DOHH2 (cell line): ENCODE results near the gene BUD23.

Experiments used
- H3F3A ChIP-seq: fragments of 200-600 bp; sonication (generic), shearing (Covaris generic); 2 replicates; pipeline ENCODE4 v1.6.0; 2016; ENCODE audit warnings: antibody characterized with exemption, mild to moderate bottlenecking; ENCODE audit not compliant: control insufficient read depth, insufficient read depth
- H3K27ac ChIP-seq: fragments of 200-600 bp; sonication (generic); 2 replicates; pipeline ENCODE4 v1.5.1; 2014; ENCODE audit warnings: low read depth, mild to moderate bottlenecking, low read length, moderate library complexity
- H3K27me3 ChIP-seq: fragments of 200-600 bp; sonication (generic); 2 replicates; pipeline ENCODE4 v1.6.1; 2014; ENCODE audit warnings: mild to moderate bottlenecking, low read length, mixed read lengths; ENCODE audit not compliant: control insufficient read depth
- H3K36me3 ChIP-seq: fragments of 200-600 bp; sonication (generic); 2 replicates; pipeline ENCODE4 v1.6.1; 2014; ENCODE audit warnings: mild to moderate bottlenecking, low read length, moderate library complexity, mixed read lengths; ENCODE audit not compliant: control insufficient read depth
- H3K4me1 ChIP-seq: fragments of 200-600 bp; sonication (generic); 2 replicates; pipeline ENCODE4 v1.6.1; 2014; ENCODE audit warnings: mild to moderate bottlenecking, low read length, mixed read lengths; ENCODE audit not compliant: control insufficient read depth
- H3K4me2 ChIP-seq: fragments of 200-600 bp; sonication (generic); 2 replicates; pipeline ENCODE4 v1.6.0; 2014; ENCODE audit warnings: mild to moderate bottlenecking, low read length, moderate library complexity
- H3K4me3 ChIP-seq: fragments of 200-600 bp; sonication (generic); 2 replicates; pipeline ENCODE4 v1.5.1; 2014; ENCODE audit warnings: mild to moderate bottlenecking, low read length, mixed read lengths
- H3K79me2 ChIP-seq: fragments of 200-600 bp; sonication (generic); 2 replicates; pipeline ENCODE4 v1.6.1; 2014; ENCODE audit warnings: mild to moderate bottlenecking, low read length, mixed read lengths; ENCODE audit not compliant: control insufficient read depth
- H3K9me2 ChIP-seq: fragments of 200-600 bp; sonication (generic); replicated peaks from 2 replicates; pipeline ENCODE4 v1.6.1; 2014; ENCODE audit warnings: mild to moderate bottlenecking, low read length, mixed read lengths; ENCODE audit not compliant: control insufficient read depth
- H3K9me3 ChIP-seq: fragments of 200-600 bp; sonication (generic); 2 replicates; pipeline ENCODE4 v1.6.1; 2014; ENCODE audit warnings: antibody characterized with exemption, low read length, mixed read lengths; ENCODE audit not compliant: control insufficient read depth, insufficient read depth
- H4K20me1 ChIP-seq: fragments of 200-600 bp; sonication (generic); 2 replicates; pipeline ENCODE4 v1.6.0; 2014; ENCODE audit warnings: low read depth, mild to moderate bottlenecking, antibody characterized with exemption, low read length, moderate library complexity; ENCODE audit not compliant: control insufficient read depth, insufficient read depth
- CTCF ChIP-seq: fragments of 200-600 bp; sonication (generic); IDR thresholded peaks from one replicate; pipeline ENCODE4 v1.5.1; 2014; ENCODE audit warnings: antibody characterized with exemption, mild to moderate bottlenecking, low read depth, low read length; ENCODE audit not compliant: poor library complexity, severe bottlenecking
- EZH2phosphoT487 ChIP-seq: fragments of 200-600 bp; sonication (generic); IDR thresholded peaks from 2 replicates; pipeline ENCODE4 v1.6.1; 2017; ENCODE audit warnings: borderline replicate concordance, mild to moderate bottlenecking, antibody characterized with exemption, low read length, moderate library complexity, mixed read lengths

BUD23 gene

GRCh38 chr7:73736885-73737284, 53.5 kb downstream of the BUD23 start:
- Histone ChIP-seq H3K9me2 (no peaks in the 10 kb centered on the region), H3K4me1 (peaks cover 23% of the 10 kb centered on the region), H3K27ac (no peak overlapping the region), H3K9me3 (no peaks in the 10 kb centered on the region), H3K4me2 (no peak overlapping the region), H3K36me3 (peaks cover 29% of the 10 kb centered on the region), H3K79me2 (peaks cover 24% of the 10 kb centered on the region), H3K4me3 (no peak overlapping the region), H4K20me1 (peaks cover 6% of the 10 kb centered on the region), H3F3A (peaks cover 8% of the 10 kb centered on the region), H3K27me3 (no peaks in the 10 kb centered on the region)
- no peak for TF ChIP-seq EZH2phosphoT487
- TF ChIP-seq CTCF, result no peak

GRCh38 chr7:73737491-73738219, 54.3 kb downstream of the BUD23 start:
- Histone ChIP-seq H3K4me3 (peak overlapping the region; percentile 82), H3K36me3 (peaks cover 29% of the 10 kb centered on the region), H3F3A (peaks cover 8% of the 10 kb centered on the region), H3K27me3 (no peaks in the 10 kb centered on the region), H3K79me2 (peaks cover 24% of the 10 kb centered on the region), H3K4me1 (peaks cover 24% of the 10 kb centered on the region), H3K4me2 (peak overlapping the region; percentile 96), H3K27ac (no peak overlapping the region), H3K9me3 (no peaks in the 10 kb centered on the region), H3K9me2 (no peaks in the 10 kb centered on the region), H4K20me1 (peaks cover 6% of the 10 kb centered on the region)
- no peak for TF ChIP-seq CTCF
- no peak for TF ChIP-seq EZH2phosphoT487

GRCh38 chr7:73738220-73738611, 54.8 kb downstream of the BUD23 start:
- Histone ChIP-seq H3K9me3 (no peaks in the 10 kb centered on the region), H3F3A (peaks cover 8% of the 10 kb centered on the region), H4K20me1 (peaks cover 6% of the 10 kb centered on the region), H3K4me2 (peak overlapping the region; percentile 96), H3K4me1 (peaks cover 27% of the 10 kb centered on the region), H3K27me3 (no peaks in the 10 kb centered on the region), H3K36me3 (peaks cover 29% of the 10 kb centered on the region), H3K9me2 (no peaks in the 10 kb centered on the region), H3K79me2 (peaks cover 24% of the 10 kb centered on the region), H3K27ac (peak overlapping the region; percentile 77), H3K4me3 (peak overlapping the region; percentile 82)
- no peak for TF ChIP-seq CTCF
- no peak for TF ChIP-seq EZH2phosphoT487
